ENCODE results near the gene PTBP1.

PTBP1 gene

DNA sequence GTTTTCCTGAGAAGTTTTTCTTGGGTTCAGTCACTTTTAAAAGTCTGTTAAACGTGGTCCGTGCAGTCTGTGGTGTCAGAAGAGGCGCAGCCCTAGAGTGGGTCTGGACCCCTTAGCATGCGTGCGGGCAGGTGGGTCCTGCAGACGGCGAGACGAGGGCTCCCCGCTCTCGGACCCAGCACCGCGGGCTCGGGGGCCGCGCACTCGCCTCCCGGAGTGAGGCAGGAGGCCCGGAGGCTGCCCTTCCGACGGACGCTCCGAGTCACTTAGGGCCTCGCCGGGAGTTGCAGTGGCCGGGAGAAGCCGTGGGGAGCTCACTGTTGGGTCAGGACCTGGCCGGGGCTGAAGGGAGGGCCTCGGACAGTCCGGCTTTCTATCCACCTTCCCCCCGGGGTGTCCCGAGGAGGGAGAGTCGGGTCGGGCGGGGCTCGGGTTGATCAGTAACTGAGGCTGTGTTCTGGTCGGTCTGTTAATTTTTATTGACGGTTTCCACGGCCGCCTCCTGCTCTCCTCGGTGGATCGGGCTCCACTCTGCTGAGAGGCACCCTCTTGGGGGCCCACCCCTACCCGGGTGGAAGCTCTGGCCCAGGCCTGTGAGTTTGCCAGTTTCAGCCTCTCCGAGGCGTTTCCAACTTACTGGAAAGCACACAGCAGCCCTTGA, 1.3 kb downstream of the PTBP1 start:
- no peak for DNase-seq

DNA sequence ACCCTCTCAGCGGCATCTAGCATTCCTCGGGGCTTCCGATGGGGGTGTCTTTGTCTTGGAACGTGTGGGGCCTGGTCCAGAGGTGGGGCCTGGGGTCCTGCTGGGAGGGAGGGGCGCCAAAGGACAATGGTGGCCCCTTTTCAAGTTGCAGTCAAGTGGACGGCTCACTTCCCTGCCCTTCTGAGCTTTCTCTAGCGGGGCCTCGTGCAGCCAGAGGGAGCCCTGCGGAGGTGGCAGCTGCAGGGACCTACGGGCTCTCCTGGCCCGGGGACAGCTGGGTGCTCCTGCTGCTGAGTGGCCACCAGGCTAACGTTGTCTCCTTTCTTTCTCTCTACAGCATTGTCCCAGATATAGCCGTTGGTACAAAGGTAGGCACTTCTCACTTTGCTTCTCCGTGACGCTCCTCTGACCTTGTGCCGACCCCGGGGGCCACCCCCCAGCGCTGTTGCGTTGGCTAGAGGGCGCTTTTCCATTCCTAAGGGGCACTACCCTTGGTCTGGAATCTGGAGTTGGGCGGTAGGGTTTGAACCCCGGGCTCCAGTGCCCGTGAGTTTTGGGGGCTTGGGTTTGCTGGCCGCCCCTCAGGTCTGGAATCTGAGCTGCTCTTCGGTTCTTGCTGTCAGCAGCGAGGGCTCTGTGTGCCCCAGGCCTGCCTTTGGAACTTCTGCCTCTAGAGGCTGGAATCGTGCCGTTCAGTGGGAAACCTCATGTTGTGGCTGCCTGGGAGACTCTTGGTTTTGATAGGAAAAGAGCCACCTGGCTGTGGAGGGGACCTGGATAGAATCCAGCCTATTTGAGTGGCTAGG, 2.0 kb downstream of the PTBP1 start:
- DNase-seq, result no peak

DNA sequence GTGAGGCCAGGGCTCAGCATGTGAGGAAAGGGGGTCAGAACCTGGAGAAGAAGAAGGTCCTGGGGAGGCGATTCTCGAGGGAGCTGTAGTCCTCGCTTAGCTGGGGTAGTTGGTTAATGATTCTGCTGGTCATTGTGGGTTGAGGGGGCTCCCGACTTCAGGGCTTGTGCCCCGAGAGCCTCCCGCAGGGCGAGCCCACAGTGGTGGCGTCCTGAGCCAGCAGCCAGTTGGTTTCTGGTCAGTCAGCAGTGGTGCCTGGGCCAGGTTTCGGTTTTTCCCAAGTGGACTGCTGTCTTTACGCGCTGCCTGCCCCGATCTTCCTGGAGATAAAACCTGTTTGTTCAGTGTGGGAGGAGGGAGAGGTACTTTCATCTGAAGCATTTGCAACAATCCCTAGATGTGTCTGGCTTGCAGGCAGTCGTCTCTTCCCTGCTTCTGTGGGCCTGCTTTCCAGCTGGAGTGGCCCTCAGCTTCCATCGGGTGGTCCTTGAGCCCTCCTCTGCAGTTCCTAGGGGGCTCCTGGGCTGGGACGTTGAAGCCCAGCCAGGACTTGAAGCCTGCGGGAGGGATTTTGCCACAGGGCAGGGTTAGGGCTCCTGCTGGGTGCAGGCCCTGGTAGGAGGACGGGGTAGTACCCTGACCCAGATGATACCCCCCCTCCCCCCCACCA, 3.2 kb downstream of the PTBP1 start:
- no peak for DNase-seq

DNA sequence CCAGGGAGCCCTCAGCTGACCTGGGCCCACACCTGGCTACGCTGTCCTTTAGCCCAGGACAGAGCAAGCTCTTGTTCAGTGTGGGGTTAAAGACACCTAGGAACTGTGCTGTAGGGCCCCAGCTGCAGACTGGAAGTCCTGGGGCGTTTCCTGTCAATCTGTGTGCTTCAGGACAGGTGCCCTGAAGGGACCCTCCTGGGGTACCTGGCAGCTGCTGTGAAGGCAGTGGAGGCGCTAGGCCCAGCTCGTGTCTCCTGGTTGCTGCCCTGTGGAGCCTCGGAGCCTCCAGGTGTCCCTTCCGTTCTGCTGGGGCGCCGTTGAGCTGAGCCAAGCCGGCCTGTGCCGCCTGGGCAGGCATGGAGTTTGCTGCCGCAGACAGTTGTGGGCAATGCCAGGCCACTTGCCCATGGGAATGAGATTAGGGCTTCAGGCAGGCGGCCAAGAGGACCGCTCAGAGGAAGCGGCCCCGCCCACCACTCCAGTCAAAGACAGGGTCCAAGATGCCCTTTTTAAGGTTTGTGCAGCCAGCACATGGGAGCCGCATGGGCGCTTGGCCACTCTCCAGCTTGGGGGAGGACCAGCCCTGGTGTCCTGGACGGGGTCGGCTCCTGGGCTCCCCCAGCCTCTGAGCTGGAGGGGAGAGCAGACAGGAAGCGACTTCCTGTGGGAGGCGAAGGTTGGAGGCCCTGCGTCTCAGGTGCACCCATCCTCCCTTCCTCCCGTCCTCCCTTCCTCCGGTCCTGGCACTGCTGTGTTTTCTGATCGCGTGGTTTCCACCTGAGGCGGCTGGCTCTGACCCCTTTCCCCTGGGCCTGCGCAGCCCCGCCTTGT, 4.0 kb downstream of the PTBP1 start:
- no peak for DNase-seq

DNA sequence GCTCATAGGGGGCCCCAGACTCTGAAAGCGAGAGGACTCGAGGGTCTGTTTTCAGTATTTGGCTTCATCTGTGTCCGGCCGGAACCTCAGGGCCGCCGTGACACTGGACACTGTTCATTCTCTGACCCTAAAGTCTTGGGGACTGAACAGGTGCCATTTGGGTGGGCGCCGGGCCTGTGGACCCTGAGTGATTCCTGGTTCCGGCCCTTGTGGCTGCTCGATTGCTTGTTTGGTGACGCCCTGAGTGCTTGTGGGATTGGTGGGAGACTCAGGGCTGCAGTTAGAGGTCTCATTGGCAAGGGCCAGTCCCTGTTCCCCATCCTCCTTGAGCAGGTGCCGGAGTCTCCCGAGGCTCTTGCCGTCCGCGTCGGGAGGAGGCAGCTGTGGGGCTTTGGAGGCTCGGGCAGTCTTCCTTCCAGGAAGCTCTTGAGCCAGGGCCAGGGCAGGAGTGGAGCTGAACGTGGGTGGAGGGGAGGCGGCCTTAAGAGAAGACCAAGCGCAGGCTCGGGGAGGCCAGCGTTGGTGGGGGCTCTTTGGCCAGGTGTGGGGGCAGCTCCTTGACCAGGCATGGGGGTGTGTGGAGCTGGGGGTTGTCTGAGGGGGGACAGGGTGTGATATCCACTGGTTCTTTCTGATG, 4.7 kb downstream of the PTBP1 start:
- DNase-seq, result no peak

DNA sequence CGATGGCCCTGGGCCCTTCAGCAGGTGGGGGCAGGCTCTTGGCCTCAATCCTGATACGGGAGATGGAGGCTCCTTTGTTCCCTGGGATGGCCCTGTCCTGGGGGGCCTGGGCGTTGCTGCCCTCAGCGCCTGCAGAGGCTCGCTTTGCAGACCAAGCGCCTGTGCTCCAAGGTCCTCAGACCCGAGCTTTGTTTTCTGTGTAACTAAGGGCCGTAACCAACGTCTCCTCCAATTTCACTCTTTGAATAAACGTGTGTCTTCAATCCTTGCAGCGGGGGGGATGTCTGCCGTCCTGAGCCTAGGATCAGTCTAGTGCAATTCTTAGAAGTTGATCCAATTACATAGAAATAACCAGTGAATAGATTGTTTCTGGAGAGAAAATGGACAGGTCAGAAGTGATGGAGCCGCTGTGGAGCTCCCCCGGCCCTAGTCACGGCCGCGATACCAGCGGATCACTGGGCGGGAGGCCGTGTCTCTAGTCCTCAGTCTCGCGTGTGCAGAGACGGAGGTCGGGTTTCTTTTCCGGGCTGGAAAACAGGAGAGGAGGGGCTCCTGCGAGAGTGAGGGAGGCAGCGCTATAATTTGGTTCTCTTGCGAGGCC, 5.3 kb downstream of the PTBP1 start:
- DNase-seq, result no peak

DNA sequence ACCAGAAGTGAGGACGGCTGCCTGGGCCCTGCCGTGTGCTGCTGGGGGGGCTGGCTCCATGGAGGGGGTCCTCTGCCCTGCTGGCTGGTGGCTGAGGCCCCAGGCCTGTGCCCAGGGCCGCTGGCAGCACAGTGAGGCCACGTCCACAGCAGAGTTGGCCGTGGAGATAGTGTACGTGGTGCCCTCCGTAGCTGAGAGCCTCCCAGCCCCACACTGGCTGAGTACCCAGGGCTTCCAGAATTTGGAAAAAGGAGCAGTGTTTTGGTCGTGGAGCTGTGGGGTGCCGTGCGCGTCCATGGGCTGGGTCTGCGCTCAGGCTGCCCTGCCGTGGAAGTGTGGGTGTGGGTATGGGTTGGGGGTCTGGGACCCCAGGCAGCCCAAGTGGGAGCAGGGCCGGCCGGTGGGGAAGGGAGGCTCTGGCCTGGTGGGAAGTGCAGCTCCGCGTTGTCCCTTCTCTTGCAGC, 5.9 kb downstream of the PTBP1 start:
- DNase-seq, result no peak

DNA sequence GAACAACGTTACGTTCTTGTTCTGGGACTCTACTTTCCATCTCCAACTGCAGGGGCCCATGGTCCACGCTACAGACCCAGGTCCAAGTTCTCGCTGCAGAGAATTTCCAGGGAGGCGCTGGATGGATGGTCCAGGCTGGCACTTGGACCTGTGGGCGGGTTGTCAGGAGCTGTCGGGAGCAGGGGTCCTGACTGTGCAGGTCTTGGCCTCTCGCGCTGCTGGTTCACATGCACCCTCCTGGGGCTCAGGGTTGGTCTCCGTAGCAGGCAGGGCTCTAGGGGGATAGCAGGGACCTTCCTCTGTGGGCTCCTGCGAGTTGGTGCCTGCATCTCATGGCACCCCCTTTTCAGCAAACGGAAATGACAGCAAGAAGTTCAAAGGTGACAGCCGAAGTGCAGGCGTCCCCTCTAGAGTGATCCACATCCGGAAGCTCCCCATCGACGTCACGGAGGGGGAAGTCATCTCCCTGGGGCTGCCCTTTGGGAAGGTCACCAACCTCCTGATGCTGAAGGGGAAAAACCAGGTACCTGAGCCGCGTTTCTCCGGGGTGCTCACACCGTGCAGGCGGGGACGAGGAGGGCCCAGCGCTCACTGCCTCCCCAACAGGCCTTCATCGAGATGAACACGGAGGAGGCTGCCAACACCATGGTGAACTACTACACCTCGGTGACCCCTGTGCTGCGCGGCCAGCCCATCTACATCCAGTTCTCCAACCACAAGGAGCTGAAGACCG, 6.6 kb downstream of the PTBP1 start:
- no peak for DNase-seq

DNA sequence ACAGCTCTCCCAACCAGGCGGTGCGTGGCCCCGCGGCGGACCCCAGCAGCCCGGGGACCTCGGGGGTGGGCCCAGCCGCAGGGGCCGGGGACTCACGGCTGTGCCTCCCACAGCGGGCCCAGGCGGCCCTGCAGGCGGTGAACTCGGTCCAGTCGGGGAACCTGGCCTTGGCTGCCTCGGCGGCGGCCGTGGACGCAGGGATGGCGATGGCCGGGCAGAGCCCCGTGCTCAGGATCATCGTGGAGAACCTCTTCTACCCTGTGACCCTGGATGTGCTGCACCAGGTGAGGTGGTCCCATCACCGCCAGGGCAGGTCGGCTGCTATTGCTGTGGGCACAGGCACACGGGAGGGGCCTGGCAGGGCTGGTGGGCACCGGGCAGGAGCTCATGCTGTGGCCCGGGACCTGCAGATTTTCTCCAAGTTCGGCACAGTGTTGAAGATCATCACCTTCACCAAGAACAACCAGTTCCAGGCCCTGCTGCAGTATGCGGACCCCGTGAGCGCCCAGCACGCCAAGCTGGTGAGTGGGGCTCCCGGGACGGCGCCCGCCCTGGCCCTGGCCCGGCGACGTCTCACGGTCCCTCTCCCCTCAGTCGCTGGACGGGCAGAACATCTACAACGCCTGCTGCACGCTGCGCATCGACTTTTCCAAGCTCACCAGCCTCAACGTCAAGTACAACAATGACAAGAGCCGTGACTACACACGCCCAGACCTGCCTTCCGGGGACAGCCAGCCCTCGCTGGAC, 7.3 kb downstream of the PTBP1 start:
- no peak for DNase-seq

DNA sequence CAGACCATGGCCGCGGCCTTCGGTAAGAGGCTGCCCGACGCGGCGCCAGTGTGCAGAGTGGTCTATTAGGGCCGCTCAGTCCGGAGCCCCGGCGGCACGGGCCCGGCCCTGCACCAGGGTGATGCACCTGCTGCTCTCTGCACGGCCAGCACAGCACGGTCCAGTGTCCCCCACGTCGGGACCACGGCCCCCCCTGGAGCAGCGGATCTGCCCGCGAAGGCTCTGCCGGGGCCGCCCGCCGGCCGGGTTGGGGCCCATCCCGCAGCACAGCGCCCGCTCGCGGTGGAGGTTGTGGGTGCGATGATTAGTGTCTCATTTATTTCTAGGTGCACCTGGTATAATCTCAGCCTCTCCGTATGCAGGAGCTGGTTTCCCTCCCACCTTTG, 7.9 kb downstream of the PTBP1 start:
- DNase-seq, result no peak

DNA sequence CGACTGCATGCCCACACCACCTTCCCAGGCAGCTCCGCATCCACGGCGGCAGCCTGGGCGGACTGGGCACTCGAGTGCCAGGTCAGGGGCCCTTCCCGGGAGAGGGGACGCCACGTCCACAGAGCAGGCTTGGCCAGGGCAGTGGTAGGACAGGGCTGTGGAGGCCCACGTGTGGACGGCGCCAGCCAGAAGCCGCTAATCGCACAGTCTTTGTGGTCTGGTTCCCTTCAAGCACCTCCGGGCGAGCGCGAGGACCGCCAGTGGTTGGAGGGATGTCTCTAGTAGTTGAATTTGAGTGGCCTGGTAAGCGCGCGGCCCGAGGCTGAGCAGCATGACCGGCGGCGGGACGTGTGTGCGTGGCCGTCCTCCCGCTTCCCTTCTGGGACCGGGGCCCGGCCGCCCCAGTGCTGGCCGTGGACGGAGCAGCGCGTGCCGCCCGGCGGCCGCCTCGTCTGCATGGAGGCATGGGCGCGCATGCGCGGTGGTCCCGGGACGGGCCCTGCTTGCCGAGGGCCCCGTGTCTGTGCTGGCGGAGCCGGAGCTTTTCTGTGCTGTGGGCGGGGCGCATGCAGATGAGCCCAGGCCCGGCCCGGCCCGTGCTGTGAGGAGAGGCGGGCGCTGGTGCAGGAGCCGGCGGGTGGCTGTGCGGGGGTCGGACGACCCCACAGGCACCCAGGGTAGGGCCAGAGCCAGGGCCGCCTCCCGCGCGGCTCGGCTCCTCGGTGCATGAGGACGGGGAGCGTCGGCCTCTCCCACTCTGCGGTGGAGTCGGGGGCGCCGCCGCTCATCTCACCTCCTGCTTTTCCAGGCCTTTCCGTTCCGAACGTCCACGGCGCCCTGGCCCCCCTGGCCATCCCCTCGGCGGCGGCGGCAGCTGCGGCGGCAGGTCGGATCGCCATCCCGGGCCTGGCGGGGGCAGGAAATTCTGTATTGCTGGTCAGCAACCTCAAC, 8.6 kb downstream of the PTBP1 start:
- no peak for DNase-seq

DNA sequence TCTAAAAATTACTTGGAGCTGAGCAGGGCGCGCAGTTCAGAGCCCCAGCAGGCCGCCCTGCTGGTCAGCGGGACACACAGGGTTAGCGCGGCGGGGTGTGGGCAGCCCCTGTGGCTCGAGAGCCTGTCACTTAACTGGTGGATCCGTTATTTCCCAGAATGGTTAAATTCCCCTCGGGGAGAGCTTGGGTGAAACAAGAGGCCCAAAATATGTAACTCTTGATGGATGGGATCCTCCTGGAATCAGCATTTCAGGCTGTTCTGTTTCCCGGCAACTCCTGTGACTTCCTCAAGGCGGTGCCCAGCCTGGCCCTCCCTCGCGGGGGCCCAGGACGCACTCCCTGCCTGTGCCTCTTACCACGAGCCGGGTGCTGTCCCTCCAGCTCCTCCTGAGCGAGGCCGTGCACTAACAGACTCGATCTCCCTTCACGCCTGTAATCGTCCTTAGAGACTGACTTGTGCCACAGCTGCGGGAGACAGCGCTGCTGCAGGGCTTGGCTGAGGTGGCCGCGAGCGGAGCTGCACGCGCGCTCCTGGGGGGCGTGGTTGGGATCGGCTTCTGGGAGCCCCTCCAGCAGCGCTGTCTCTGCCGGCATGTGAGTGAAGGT, 9.7 kb downstream of the PTBP1 start:
- DNase-seq, result no peak

DNA sequence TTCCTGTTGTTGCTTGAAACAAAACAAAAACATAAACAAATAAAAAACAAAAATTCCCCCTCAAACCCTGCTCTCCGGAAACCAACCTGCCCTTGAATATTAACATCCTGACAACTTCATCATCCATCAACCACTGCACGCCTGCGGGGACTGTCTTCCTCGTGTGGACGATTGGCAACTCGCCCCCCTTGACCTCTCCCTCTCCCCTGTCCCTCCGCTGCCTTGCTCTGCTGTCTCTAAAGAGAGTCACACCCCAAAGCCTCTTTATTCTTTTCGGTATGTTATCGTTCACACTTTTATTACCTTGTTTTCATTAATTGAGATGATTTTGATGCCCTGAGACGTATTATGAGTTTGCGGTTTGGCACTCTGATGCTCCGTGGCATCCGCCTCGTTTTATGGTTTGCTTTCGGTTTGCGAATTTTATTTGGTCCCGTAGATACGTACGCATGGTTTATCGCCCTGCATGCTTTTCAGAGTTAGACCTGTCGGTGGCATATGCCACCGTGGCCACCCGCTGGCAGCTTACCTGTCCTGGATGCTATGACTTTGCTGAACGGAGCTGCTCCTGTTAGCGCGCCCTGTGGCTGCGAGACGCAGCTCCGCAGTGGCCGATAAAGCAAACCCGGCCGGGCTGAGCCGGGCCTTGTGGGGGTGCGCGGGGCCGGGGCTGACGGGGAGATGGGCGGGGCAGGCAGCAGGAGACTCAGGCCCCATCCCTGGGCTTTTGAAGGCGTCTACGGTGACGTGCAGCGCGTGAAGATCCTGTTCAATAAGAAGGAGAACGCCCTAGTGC, 10.6 kb downstream of the PTBP1 start:
- DNase-seq, result no peak

DNA sequence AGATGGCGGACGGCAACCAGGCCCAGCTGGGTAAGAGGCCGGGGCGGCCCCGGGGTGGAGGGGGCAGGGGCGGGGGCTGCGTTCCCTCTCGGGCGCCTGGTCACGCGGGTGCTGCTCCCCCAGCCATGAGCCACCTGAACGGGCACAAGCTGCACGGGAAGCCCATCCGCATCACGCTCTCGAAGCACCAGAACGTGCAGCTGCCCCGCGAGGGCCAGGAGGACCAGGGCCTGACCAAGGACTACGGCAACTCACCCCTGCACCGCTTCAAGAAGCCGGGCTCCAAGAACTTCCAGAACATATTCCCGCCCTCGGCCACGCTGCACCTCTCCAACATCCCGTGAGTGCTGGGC, 11.1 kb downstream of the PTBP1 start:
- no peak for DNase-seq

DNA sequence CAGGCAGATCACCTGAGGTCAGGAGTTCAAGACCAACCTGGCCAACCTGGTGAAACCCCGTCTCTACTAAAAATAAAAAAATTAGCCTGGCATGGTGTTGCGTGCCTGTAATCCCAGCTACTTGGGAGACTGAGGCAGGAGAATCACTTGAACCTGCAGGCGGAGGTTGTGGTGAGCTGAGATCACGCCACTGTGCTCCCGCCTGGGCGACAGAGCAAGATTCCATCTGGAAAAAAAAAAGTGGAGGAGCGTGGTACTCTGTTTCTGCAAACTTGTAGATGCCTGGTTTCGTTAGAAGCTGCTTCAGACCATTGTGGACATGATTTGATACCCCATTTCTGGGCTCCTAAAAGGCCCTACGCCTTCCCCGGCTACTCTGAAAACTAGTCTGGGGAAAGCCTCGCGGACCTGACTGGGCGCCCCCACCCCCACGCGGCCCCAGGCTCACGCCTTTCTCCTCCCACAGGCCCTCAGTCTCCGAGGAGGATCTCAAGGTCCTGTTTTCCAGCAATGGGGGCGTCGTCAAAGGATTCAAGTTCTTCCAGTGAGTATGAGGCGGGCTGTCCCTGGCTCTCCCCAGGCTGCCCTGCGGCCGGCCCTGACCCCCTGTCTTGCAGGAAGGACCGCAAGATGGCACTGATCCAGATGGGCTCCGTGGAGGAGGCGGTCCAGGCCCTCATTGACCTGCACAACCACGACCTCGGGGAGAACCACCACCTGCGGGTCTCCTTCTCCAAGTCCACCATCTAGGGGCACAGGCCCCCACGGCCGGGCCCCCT, 13.0 kb downstream of the PTBP1 start:
- no peak for DNase-seq

DNA sequence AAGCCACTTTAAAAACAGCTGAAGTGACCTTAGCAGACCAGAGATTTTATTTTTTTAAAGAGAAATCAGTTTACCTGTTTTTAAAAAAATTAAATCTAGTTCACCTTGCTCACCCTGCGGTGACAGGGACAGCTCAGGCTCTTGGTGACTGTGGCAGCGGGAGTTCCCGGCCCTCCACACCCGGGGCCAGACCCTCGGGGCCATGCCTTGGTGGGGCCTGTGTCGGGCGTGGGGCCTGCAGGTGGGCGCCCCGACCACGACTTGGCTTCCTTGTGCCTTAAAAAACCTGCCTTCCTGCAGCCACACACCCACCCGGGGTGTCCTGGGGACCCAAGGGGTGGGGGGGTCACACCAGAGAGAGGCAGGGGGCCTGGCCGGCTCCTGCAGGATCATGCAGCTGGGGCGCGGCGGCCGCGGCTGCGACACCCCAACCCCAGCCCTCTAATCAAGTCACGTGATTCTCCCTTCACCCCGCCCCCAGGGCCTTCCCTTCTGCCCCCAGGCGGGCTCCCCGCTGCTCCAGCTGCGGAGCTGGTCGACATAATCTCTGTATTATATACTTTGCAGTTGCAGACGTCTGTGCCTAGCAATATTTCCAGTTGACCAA, 13.7 kb downstream of the PTBP1 start:
- DNase-seq, result no peak

DNA sequence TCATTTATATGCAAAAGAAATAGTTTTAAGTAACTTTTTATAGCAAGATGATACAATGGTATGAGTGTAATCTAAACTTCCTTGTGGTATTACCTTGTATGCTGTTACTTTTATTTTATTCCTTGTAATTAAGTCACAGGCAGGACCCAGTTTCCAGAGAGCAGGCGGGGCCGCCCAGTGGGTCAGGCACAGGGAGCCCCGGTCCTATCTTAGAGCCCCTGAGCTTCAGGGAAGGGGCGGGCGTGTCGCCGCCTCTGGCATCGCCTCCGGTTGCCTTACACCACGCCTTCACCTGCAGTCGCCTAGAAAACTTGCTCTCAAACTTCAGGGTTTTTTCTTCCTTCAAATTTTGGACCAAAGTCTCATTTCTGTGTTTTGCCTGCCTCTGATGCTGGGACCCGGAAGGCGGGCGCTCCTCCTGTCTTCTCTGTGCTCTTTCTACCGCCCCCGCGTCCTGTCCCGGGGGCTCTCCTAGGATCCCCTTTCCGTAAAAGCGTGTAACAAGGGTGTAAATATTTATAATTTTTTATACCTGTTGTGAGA, 14.3 kb downstream of the PTBP1 start:
- DNase-seq, result no peak

Measured in T-helper 9 cell (primary cell).